Type B pancreatic cell (in vitro differentiated cells): ENCODE data around the gene CRIP3. TPM values are rescaled to one million over a fixed set of nuclear protein-coding genes. Genes with fewer than 3 reads are reported as not detected.

Experiments
- DNase-seq: peaks from one replicate; pipeline ENCODE4 v3.0.0; 2021; ENCODE audit warnings: mixed read lengths; ENCODE audit not compliant: unreplicated experiment; ENCODE audit errors: extremely low spot score
- H3K27ac Mint-ChIP-seq: 2 replicates; pipeline ENCODE4 v1.8.0; 2021; ENCODE audit warnings: mild to moderate bottlenecking, mixed read lengths
- H3K27me3 Mint-ChIP-seq: 2 replicates; pipeline ENCODE4 v1.8.0; 2021; ENCODE audit warnings: mixed read lengths
- H3K36me3 Mint-ChIP-seq: 2 replicates; pipeline ENCODE4 v1.8.0; 2021; ENCODE audit warnings: mixed read lengths
- H3K4me1 Mint-ChIP-seq: one replicate; pipeline ENCODE4 v1.8.0; 2021; ENCODE audit warnings: mixed read lengths; ENCODE audit not compliant: unreplicated experiment
- H3K4me3 Mint-ChIP-seq: 2 replicates; pipeline ENCODE4 v1.8.0; 2021; ENCODE audit warnings: mild to moderate bottlenecking, mixed read lengths
- H3K9me3 Mint-ChIP-seq: 2 replicates; pipeline ENCODE4 v1.8.0; 2021; ENCODE audit warnings: mixed read lengths
- total RNA-seq: library from RNA; stranded (reverse); gene quantifications from 2 replicates; pipeline ENCODE4 v1.2.1, GENCODE V29; 2021; ENCODE audit warnings: low replicate concordance
- TF ChIP-seq, protein P1 (sequence below): fragments of 200-600 bp; sonication (generic); conservative IDR thresholded peaks from 2 replicates; pipeline ENCODE4 v1.5.0; 2021; ENCODE audit warnings: antibody characterized with exemption, mild to moderate bottlenecking

CRIP3 gene
- total RNA-seq, 1 donor from 2014 or later: 2.9 TPM

DNA sequence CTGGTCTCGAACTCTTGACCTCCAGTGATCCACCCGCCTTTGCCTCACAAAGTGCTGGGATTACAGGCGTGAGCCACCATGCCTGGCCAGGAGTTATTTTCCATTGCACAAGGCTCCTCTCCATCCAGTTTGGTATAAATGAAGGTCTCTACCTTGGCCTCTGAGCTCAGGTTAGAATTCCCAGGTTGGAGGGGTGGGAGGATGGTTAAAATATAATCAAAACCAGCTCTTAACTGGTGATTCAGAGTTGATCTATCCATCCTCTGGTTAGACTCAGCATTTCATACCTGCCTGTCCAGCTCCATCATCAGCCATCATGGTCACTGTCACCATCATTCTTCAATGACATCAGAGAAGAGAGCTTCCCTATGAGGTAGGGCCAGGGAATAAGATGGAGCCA lies 13.2 kb downstream of the CRIP3 start:
- peaks cover 21% of the 10 kb centered on the region for H3K27me3 Mint-ChIP-seq
- H3K27ac Mint-ChIP-seq: no peak overlapping the region

DNA sequence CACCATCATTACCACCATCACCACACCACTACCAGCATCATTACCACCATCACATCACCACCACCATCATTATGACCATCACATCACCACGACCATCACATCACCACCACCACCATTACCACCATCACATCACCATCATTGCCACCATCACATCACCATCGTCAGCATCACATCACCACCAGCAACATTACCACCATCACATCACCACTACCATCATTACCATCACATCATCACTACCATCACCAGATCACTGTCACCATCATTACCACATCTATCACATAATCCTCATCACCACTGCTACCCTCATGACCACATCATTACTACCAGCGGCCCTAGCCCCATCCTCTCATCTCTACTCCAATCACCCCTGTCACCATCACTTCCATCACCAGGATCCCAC lies 14.1 kb downstream of the CRIP3 start:
- Mint-ChIP-seq H3K9me3 (no peaks in the 10 kb centered on the region), H3K4me1 (no peaks in the 10 kb centered on the region), H3K36me3 (no peaks in the 10 kb centered on the region), H3K27me3 (peaks cover 20% of the 10 kb centered on the region), H3K27ac (no peak overlapping the region), H3K4me3 (no peak overlapping the region)
- TF ChIP-seq, protein P1, sequence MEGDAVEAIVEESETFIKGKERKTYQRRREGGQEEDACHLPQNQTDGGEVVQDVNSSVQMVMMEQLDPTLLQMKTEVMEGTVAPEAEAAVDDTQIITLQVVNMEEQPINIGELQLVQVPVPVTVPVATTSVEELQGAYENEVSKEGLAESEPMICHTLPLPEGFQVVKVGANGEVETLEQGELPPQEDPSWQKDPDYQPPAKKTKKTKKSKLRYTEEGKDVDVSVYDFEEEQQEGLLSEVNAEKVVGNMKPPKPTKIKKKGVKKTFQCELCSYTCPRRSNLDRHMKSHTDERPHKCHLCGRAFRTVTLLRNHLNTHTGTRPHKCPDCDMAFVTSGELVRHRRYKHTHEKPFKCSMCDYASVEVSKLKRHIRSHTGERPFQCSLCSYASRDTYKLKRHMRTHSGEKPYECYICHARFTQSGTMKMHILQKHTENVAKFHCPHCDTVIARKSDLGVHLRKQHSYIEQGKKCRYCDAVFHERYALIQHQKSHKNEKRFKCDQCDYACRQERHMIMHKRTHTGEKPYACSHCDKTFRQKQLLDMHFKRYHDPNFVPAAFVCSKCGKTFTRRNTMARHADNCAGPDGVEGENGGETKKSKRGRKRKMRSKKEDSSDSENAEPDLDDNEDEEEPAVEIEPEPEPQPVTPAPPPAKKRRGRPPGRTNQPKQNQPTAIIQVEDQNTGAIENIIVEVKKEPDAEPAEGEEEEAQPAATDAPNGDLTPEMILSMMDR: no peak
- no peak for DNase-seq

More for the DNA sequence above, 13.2 kb downstream of the CRIP3 start:
- Mint-ChIP-seq H3K4me1 (no peaks in the 10 kb centered on the region), H3K36me3 (no peaks in the 10 kb centered on the region), H3K4me3 (no peak overlapping the region), H3K9me3 (no peaks in the 10 kb centered on the region)
- TF ChIP-seq, protein P1: no peak
- DNase-seq: no peak

DNA sequence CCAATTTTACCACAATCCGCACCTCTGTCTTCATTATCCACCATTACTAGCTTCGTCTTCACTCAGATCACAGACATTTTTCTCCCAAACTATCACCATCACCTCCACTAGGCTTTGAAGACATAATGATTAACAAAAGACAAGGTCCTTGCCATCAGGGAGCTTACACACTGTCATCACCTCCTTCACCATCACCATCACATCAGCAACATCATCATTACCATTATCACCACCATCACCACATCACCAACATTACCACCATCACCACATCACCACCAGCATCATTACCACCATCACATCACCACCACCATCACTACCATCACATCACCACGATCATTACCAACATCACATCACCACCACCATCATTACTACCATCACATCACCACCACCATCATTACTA lies 14.9 kb downstream of the CRIP3 start:
- TF ChIP-seq, protein P1: no peak
- Mint-ChIP-seq H3K27ac (no peak overlapping the region), H3K4me1 (no peaks in the 10 kb centered on the region), H3K4me3 (no peak overlapping the region), H3K36me3 (no peaks in the 10 kb centered on the region), H3K9me3 (no peaks in the 10 kb centered on the region), H3K27me3 (peaks cover 21% of the 10 kb centered on the region)
- no peak for DNase-seq

DNA sequence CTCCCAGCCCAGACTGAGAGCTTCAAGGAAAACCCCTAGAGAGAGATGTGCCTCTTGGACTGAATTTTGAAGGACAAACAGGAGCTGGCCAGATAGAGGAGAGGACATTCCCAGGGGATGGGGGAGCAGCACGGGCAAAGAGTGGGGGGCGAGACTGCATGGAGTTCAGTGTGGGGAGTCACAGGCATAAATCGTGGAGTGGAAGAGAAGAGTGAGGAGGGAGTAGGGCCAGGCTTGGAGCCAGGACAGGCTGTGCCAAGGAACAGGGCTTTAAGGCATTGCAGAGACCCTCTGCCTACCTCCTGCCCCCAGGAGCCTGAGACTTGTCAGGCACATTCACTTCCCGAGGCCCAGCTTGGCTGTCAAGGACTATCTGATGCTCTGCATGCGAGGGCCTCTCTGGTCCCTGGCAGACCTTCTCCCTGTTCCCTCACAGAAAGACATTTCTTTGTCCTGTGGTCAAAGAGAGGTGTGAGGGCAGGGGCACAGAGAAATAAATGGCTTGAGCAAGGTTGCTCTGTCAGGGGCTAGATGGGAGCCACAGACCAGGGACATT lies 15.8 kb downstream of the CRIP3 start:
- no peaks in the 10 kb centered on the region for H3K36me3 Mint-ChIP-seq
- no peaks in the 10 kb centered on the region for H3K9me3 Mint-ChIP-seq
- peaks cover 20% of the 10 kb centered on the region for H3K27me3 Mint-ChIP-seq
- H3K27ac Mint-ChIP-seq: no peak overlapping the region
- no peak overlapping the region for H3K4me3 Mint-ChIP-seq
- H3K4me1 Mint-ChIP-seq: no peaks in the 10 kb centered on the region
- TF ChIP-seq, protein P1: no peak
- DNase-seq: no peak

DNA sequence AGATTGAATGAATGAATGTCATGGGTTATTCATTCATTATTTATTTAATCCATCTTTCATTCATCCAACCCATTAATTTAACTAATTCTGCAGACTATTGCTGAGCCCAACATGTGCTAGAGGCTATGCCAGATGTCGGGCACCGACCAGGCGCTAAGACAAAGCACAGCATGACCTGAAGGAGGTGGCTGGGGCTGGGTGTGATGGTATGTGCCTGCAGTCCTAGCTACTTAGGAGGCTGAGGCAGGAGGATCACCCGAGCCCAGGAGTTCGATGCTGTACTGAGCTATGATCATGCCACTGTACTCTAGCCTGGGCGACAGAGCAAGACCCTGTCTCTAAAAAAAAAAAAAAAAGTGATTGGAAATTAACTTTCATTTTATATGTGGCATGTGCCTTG lies 16.3 kb downstream of the CRIP3 start:
- TF ChIP-seq, protein P1: no peak
- H3K36me3 Mint-ChIP-seq: no peaks in the 10 kb centered on the region
- H3K27ac Mint-ChIP-seq: no peak overlapping the region
- H3K27me3 Mint-ChIP-seq: peaks cover 20% of the 10 kb centered on the region
- no peaks in the 10 kb centered on the region for H3K9me3 Mint-ChIP-seq
- no peak for DNase-seq
- no peaks in the 10 kb centered on the region for H3K4me1 Mint-ChIP-seq
- no peak overlapping the region for H3K4me3 Mint-ChIP-seq

DNA sequence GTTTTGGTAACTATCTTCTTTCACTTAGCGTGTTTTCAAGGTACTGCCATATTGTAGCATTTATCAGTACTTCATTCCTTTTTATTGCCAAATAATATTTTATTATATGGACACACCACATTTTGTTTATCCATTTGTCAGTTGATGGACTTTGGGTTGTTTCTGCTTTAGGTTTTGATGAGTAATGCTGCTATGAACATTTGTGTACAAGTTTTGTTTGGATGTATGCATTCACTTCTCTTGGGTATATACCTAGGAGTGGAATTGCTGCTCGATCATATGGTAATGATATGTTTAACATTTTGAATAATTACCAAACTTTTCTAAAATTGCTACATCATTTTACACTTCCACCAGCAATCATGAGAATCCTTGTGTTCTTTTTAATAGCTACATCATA lies 16.9 kb downstream of the CRIP3 start:
- H3K4me1 Mint-ChIP-seq: peaks cover 3% of the 10 kb centered on the region
- H3K9me3 Mint-ChIP-seq: no peaks in the 10 kb centered on the region
- no peaks in the 10 kb centered on the region for H3K36me3 Mint-ChIP-seq
- H3K27ac Mint-ChIP-seq: no peak overlapping the region
- no peak overlapping the region for H3K4me3 Mint-ChIP-seq
- TF ChIP-seq, protein P1: no peak
- peaks cover 22% of the 10 kb centered on the region for H3K27me3 Mint-ChIP-seq
- DNase-seq: no peak
